Measurements from ENCODE around the gene IMPDH1.

Gene IMPDH1

DNA sequence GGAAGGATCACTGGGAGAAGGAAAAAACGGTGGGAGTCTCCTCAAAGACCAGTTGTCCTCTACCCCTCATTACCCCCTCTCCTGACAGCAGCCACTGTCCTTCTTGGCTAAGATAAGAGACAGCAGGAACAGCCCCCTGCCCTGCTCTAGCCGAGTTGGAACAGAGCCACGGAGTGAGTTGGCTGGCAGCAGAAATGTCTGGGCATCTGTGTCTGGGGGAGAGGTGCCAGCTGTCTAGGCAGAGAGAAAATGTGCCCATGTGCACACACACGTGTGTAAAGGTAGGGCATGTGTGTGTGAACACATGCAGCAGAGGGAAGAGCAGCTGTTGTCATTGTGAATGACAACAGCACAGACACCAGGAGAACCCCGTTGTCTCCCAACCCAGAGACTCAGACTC, 36.5 kb upstream of the IMPDH1 start:
- Histone ChIP-seq H3F3A (ENCODE audit: low read depth) (no peaks in the 10 kb centered on the region), H3K36me3 (ENCODE audit: insufficient read depth, low read length) (no peaks in the 10 kb centered on the region), H4K20me1 (ENCODE audit: insufficient read depth, low read length, poor library complexity, severe bottlenecking) (no peaks in the 10 kb centered on the region), H3K79me2 (ENCODE audit: insufficient read depth, low read length) (no peaks in the 10 kb centered on the region), H3K9me2 (replicated peaks; ENCODE audit: low read depth, low read length) (no peaks in the 10 kb centered on the region), H3K27me3 (ENCODE audit: insufficient read depth, low read length, poor library complexity, severe bottlenecking) (no peaks in the 10 kb centered on the region), H2AFZ (ENCODE audit: low read length) (no peak overlapping the region), H3K9ac (ENCODE audit: low read depth, low read length, poor library complexity, severe bottlenecking) (no peak overlapping the region), H3K9me3 (ENCODE audit: insufficient read depth, low read depth, low read length) (no peaks in the 10 kb centered on the region), H3K4me3 (ENCODE audit: low read length, poor library complexity, severe bottlenecking) (no peak overlapping the region), H3K4me1 (ENCODE audit: insufficient read depth, low read length, poor library complexity, severe bottlenecking) (no peaks in the 10 kb centered on the region), H3K4me2 (ENCODE audit: low read depth, low read length, poor library complexity, severe bottlenecking) (no peak overlapping the region)
- TF ChIP-seq EZH2phosphoT487 (IDR thresholded peaks at IDR 0.05; ENCODE audit: borderline replicate concordance): no peak
- no peak for TF ChIP-seq CTCF (conservative IDR thresholded peaks at IDR 0.05; ENCODE audit: low read length)

DNA sequence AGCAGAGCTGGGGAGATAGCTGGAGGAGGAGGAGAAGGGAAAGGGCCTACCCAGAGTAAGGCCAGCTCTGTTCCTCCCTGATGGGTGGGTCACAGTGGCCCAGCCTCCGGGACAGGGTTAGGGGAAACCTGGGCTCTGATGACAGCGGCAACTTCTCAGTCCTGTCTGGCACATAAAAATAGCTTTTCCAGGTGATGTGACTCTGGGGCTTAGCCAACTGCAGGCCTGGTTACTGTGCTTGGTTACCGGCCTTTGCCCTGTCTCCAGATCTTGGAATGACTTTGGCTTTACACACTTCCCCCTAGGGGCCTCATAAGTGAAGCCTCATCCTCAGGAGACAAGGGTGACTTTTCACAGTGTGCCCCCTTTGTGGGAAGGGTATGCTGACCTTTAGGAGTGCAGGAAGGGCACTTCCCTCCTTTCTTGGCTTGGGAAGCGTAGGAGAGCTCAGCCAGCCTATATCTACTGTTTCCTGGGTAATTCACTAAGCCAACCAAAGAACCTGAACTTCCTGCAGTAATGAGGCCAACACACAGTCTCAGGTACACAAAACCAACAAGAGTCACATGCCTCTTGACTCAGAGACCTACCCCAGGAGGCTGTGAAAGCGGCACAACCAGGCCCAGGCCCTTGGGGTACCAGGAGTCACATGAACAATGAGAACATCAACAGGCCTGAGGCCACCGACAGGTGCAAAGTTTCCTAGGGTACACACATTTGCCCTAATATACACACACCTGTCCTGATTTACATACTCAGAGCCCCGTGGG, 34.2 kb upstream of the IMPDH1 start:
- H3K79me2 ChIP-seq (ENCODE audit: insufficient read depth, low read length): no peaks in the 10 kb centered on the region
- no peak overlapping the region for H3K4me2 ChIP-seq (ENCODE audit: low read depth, low read length, poor library complexity, severe bottlenecking)
- no peaks in the 10 kb centered on the region for H3K4me1 ChIP-seq (ENCODE audit: insufficient read depth, low read length, poor library complexity, severe bottlenecking)
- H3K9me2 ChIP-seq (replicated peaks; ENCODE audit: low read depth, low read length): no peaks in the 10 kb centered on the region
- peak overlapping the region; percentile 41; the same call in 1 of the 2 replicates for H2AFZ ChIP-seq (ENCODE audit: low read length)
- no peaks in the 10 kb centered on the region for H3F3A ChIP-seq (ENCODE audit: low read depth)
- H3K9me3 ChIP-seq (ENCODE audit: insufficient read depth, low read depth, low read length): no peaks in the 10 kb centered on the region
- no peak overlapping the region for H3K4me3 ChIP-seq (ENCODE audit: low read length, poor library complexity, severe bottlenecking)
- no peak for TF ChIP-seq CTCF (conservative IDR thresholded peaks at IDR 0.05; ENCODE audit: low read length)
- TF ChIP-seq EZH2phosphoT487 (IDR thresholded peaks at IDR 0.05; ENCODE audit: borderline replicate concordance): no peak
- no peaks in the 10 kb centered on the region for H3K36me3 ChIP-seq (ENCODE audit: insufficient read depth, low read length)
- H3K9ac ChIP-seq (ENCODE audit: low read depth, low read length, poor library complexity, severe bottlenecking): no peak overlapping the region
- H4K20me1 ChIP-seq (ENCODE audit: insufficient read depth, low read length, poor library complexity, severe bottlenecking): no peaks in the 10 kb centered on the region
- no peaks in the 10 kb centered on the region for H3K27me3 ChIP-seq (ENCODE audit: insufficient read depth, low read length, poor library complexity, severe bottlenecking)

GRCh38 chr7:128442356-128442755, 32.6 kb upstream of the IMPDH1 start:
- H3K36me3 ChIP-seq (ENCODE audit: insufficient read depth, low read length): no peaks in the 10 kb centered on the region
- H3K4me2 ChIP-seq (ENCODE audit: low read depth, low read length, poor library complexity, severe bottlenecking): no peak overlapping the region
- H3K27me3 ChIP-seq (ENCODE audit: insufficient read depth, low read length, poor library complexity, severe bottlenecking): no peaks in the 10 kb centered on the region
- H2AFZ ChIP-seq (ENCODE audit: low read length): no peak overlapping the region
- no peaks in the 10 kb centered on the region for H3K4me1 ChIP-seq (ENCODE audit: insufficient read depth, low read length, poor library complexity, severe bottlenecking)
- TF ChIP-seq EZH2phosphoT487 (IDR thresholded peaks at IDR 0.05; ENCODE audit: borderline replicate concordance): no peak
- no peak for TF ChIP-seq CTCF (conservative IDR thresholded peaks at IDR 0.05; ENCODE audit: low read length)
- H3K4me3 ChIP-seq (ENCODE audit: low read length, poor library complexity, severe bottlenecking): no peak overlapping the region
- no peak overlapping the region for H3K9ac ChIP-seq (ENCODE audit: low read depth, low read length, poor library complexity, severe bottlenecking)
- H3K9me3 ChIP-seq (ENCODE audit: insufficient read depth, low read depth, low read length): no peaks in the 10 kb centered on the region
- H4K20me1 ChIP-seq (ENCODE audit: insufficient read depth, low read length, poor library complexity, severe bottlenecking): no peaks in the 10 kb centered on the region
- no peaks in the 10 kb centered on the region for H3K79me2 ChIP-seq (ENCODE audit: insufficient read depth, low read length)
- no peaks in the 10 kb centered on the region for H3F3A ChIP-seq (ENCODE audit: low read depth)
- no peaks in the 10 kb centered on the region for H3K9me2 ChIP-seq (replicated peaks; ENCODE audit: low read depth, low read length)

Measured in Loucy (cell line).